NCI-H510A (cell line): ENCODE results near the gene DMD.
A peak's percentile ranks its signal among the peaks of the same experiment; 100 is the strongest.

Source experiments
- DNase-seq: peaks from one replicate; lab custom pipeline; 2025; lab: John Stamatoyannopoulos, UW

DMD gene

GRCh38 chrX:31279359-31279758 lies 1932.0 kb downstream of the DMD start:
- no peak for DNase-seq

- no peak for DNase-seq
Observed at GRCh38 chrX:31272472-31272775, 1938.9 kb downstream of the DMD start.

- no peak for DNase-seq
Observed at GRCh38 chrX:31271615-31272471, 1939.5 kb downstream of the DMD start.

DNA sequence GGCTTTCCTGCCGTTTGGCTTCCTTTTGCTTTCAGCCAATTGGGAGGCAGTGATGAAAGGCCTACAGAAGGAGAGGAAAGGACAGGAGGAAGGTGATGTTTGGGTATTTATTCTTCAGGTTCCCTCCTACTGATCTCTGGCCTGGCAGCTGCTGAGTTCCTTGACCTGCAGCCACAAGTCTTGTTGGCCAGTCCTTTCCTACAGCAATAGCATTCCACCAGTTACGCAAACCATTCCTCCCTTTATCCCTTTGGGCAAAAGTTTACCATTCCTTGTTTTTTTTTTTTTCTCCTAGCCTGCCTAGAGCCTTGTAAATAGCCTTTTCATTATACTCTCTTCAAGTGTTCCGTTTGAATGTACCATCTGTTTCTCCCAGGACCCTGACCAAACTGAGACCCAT lies 1941.4 kb downstream of the DMD start:
- no peak for DNase-seq

DNA sequence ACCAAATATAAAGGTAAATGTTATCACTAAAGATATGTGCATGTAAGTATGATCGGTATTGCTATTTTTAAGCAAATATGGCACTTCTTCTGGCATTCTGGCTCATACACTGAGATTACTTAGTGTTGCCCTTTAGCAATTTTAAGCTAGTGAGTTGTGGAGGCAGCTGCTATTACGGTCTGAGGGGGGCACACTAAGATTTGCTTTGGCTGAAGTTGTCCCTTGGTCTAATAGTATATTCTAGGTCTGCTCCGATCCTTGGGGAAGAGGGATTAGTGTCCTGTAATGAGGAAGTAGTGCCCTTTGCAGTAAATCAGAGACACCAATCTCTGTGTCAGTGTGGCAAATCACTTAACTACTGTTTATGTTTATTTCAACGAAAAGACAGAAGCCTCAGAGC lies 1943.0 kb downstream of the DMD start:
- no peak for DNase-seq

DNA sequence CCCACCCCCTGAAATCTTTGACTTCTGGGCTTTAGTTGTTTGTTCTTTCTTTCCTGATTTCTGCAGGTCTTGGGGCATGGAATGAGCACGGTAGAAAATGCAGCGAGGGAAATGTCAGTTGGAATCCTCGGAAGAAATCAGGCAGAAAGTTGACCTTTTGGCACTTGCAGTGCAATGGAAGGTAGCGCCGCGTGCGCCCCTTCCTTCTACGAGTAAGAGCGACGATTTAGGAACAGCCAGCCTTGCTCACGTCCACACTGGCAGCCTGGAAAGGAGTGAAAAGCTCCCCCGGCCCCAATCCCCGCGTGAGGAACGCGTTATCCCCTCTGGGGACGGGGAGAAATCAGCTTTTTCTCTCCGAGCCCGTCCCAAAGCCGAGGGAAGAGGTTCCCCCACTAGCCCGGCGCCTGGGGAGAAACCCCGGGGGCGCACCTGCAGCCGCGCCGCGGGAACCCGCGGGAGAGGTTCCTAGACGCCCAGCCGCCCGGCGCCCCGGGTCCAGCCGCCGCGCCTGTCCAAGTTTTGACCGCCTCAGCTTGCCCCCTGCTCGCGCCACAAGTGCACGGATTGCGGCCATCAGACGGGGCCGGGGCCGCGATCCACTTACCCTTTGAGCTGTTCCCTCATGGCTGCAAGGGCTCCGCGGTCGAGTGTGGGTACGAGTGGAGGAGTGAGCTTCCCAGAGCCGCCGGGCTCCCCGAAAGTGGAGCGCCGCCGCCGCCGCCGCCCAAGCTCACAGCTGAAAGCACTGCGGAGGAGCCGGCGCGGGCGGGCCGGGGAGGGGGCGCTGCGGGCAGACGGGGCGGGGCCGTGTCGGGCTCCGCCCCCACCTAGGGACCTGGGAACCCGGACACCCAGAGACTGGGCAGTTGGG lies 1944.9 kb downstream of the DMD start:
- DNase-seq = peak; percentile 14

- no peak for DNase-seq
Observed at GRCh38 chrX:31265383-31265782, 1946.0 kb downstream of the DMD start.

DNA sequence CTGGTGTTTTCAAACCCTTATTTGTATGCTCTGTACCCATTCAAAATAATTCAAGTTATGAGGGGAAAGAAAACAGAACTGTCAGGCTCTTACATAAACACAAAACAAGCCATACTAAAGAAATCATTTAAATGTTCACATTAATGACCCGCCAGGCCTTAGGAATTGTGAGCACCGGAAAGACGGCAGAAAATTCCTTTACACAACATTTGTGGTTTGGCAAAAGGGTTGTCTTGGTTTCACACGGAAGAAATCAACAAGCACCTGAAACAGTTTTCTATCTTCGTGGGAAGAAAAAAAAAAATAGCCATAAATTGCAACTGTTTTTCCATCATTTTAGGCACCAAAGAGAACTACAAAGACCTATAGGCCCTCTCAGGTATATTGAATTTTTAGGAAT lies 1951.0 kb downstream of the DMD start:
- DNase-seq = no peak

- DNase-seq = no peak
Observed at GRCh38 chrX:31258166-31258565, 1953.2 kb downstream of the DMD start.

GRCh38 chrX:31255310-31256033 lies 1955.9 kb downstream of the DMD start:
- DNase-seq = no peak

DNA sequence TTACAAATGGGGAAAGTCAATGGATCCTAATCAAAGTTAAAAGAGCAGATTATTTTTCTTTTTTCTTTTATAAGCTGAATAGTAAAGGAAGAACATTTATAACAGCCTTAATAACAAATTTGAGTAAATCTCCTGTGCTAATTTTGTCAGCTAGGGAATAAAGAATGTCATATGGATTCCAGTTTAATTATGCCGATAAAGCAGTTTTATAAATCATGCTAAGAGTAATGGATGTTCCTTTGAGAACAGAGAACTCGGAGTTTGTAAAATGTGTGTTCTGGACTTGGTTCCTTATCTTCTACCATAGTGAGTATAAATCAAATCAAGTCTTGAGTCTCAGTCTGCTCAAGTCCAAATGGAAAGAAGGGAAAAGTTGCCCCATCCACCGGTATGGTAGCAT lies 1959.2 kb downstream of the DMD start:
- DNase-seq = no peak

DNA sequence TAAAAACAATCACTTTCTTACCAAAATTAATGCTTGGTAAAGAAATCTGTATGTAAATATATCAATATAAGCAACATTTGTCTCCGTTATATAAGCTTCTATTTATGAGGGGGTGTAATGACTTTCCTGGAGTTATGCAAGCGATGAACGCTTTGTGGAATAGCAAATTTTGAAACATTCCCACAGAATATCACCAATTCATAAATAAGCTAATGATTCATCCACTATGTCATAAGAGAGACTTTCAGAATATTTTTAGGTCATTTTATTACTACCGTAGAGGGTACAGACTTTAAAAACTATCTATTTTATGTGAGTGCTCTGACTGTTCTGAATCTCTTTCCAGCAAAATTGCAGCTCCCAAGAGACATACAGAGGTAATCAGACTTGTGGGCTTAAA lies 1960.0 kb downstream of the DMD start:
- DNase-seq = no peak

DNA sequence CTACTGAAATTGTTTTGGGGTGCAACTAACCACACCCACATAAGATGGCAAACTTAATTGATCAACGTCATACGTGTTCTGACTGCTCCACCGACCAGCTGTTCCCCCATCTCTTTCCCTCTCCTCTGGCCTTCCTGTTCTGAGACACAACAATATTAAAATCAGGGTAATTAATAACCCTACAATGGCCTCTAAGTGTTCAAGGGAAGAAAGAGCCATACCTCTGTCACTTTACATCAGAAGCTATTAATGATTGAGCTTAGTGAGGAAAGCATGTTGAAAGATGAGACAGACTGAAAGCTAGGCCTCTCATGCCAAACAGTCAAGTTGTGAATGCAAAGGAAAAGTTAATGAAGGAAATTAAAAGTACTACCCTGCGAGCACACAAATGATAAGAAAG lies 1965.6 kb downstream of the DMD start:
- DNase-seq = no peak

GRCh38 chrX:31243804-31244203 lies 1967.5 kb downstream of the DMD start:
- DNase-seq = no peak

GRCh38 chrX:31240982-31241381 lies 1970.4 kb downstream of the DMD start:
- DNase-seq = no peak

- DNase-seq = no peak
Observed at GRCh38 chrX:31237189-31237588, 1974.2 kb downstream of the DMD start.

- no peak for DNase-seq
Observed at GRCh38 chrX:31236231-31236630, 1975.1 kb downstream of the DMD start.

DNA sequence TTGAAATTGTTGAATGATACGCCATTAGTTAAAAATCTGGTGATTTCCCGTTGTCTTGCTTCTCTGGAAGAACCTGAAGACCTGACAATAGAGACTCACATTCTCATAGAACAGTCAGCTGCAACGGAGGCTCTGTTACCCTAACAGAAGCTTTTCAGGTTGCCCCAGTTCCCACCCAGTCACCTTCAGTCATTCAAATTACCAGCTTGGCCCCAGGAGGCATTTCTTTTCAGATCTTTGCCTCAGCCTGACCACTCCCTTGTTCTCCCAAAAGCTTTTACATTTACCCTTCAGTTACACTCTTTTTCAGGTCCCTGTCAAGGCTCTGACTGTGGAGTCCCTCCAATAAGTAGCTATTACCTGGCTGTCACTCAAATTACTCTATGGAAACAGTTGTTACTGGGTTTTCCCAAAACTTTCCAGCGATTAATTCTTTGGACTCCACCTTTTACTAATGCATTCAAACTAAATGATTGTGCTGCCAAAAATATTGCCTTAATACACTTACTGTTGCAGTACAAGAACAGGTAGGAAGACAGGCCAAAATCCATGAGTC lies 1977.3 kb downstream of the DMD start:
- no peak for DNase-seq

GRCh38 chrX:31232506-31232905 lies 1978.8 kb downstream of the DMD start:
- DNase-seq = no peak

- DNase-seq = no peak
Observed at GRCh38 chrX:31228909-31229308, 1982.4 kb downstream of the DMD start.

DNA sequence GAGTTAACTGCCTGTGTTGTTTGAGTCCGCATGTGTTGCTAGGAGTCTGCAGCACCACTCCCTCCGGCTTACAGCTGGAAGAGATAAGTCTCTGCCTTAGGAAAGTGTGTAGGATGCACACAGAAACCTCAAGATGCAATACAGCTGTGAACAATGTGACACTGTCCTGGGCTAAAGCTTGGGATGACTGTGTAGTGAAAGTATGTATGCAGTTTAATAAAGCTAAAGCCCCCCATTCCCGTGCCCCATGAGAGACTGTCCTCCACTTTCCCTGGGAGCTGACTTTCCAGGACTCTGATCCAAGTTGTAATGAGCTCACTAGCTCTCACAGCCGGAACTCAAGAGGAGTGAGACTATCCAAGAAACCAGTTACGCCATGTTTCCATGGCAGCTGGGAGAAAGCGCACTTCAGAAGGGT lies 1982.9 kb downstream of the DMD start:
- DNase-seq = no peak

GRCh38 chrX:31227250-31227649 lies 1984.1 kb downstream of the DMD start:
- DNase-seq = no peak
